ENCODE measurements around the gene CETP. TPM values are rescaled to one million over a fixed set of nuclear protein-coding genes. Genes with fewer than 3 reads are reported as not detected.
"Not testable (repeated sequence)": the region's sequence is repeated elsewhere in the genome, so short reads cannot be mapped to it uniquely, and the experiment has no call there.

CETP gene
- polyA plus RNA-seq, 3 donors = 13.4 to 16.0 (median 14.7) TPM

GRCh38 chr16:56933828-56934598 lies 27.7 kb upstream of the CETP start:
- DNase-seq (ENCODE audit: low read depth in 3 of 3, low spot score in 2 of 3) = no peak

GRCh38 chr16:56934599-56935145 lies 27.1 kb upstream of the CETP start:
- not testable (repeated sequence) for DNase-seq (ENCODE audit: low read depth in 3 of 3, low spot score in 2 of 3)

GRCh38 chr16:56935201-56935600 lies 26.5 kb upstream of the CETP start:
- DNase-seq (ENCODE audit: low read depth in 3 of 3, low spot score in 2 of 3) = no peak

GRCh38 chr16:56936491-56936890 lies 25.3 kb upstream of the CETP start:
- no peak for DNase-seq (ENCODE audit: low read depth in 3 of 3, low spot score in 2 of 3)

- no peak for DNase-seq (ENCODE audit: low read depth in 3 of 3, low spot score in 2 of 3)
Measured at GRCh38 chr16:56936950-56937349, 24.8 kb upstream of the CETP start.

- DNase-seq (ENCODE audit: low read depth in 3 of 3, low spot score in 2 of 3) = no peak
Measured at GRCh38 chr16:56938664-56939513, 22.9 kb upstream of the CETP start.

- DNase-seq (ENCODE audit: low read depth in 3 of 3, low spot score in 2 of 3) = no peak
Measured at GRCh38 chr16:56939801-56940200, 21.9 kb upstream of the CETP start.

- no peak for DNase-seq (ENCODE audit: low read depth in 3 of 3, low spot score in 2 of 3)
Measured at GRCh38 chr16:56941092-56941491, 20.7 kb upstream of the CETP start.

GRCh38 chr16:56941856-56942331 lies 19.9 kb upstream of the CETP start:
- no peak for DNase-seq (ENCODE audit: low read depth in 3 of 3, low spot score in 2 of 3)

- no peak for DNase-seq (ENCODE audit: low read depth in 3 of 3, low spot score in 2 of 3)
Measured at GRCh38 chr16:56943761-56944375, 17.9 kb upstream of the CETP start.

- no peak for DNase-seq (ENCODE audit: low read depth in 3 of 3, low spot score in 2 of 3)
Measured at GRCh38 chr16:56944954-56945839, 16.6 kb upstream of the CETP start.

- DNase-seq (ENCODE audit: low read depth in 3 of 3, low spot score in 2 of 3) = no peak
Measured at GRCh38 chr16:56945847-56946527, 15.8 kb upstream of the CETP start.

- no peak for DNase-seq (ENCODE audit: low read depth in 3 of 3, low spot score in 2 of 3)
Measured at GRCh38 chr16:56946767-56947603, 14.8 kb upstream of the CETP start.

- no peak for DNase-seq (ENCODE audit: low read depth in 3 of 3, low spot score in 2 of 3)
Measured at GRCh38 chr16:56947604-56947995, 14.2 kb upstream of the CETP start.

GRCh38 chr16:56948234-56948633 lies 13.5 kb upstream of the CETP start:
- DNase-seq (ENCODE audit: low read depth in 3 of 3, low spot score in 2 of 3) = no peak

GRCh38 chr16:56950051-56950450 lies 11.7 kb upstream of the CETP start:
- no peak for DNase-seq (ENCODE audit: low read depth in 3 of 3, low spot score in 2 of 3)

GRCh38 chr16:56950455-56950854 lies 11.3 kb upstream of the CETP start:
- DNase-seq (ENCODE audit: low read depth in 3 of 3, low spot score in 2 of 3) = no peak

Data from right renal cortex interstitium (tissue), 3 donors.